CD4-positive, alpha-beta T cell treated with Interleukin-15 for 1 hour (primary cell): ENCODE results near the gene GRPEL2.
"Not testable (repeated sequence)": the region's sequence is repeated elsewhere in the genome, so short reads cannot be mapped to it uniquely, and the experiment has no call there.

ENCODE experiments used
- DNase-seq: peaks from one replicate; pipeline ENCODE4 v3.0.0-alpha.2; 2020

Gene GRPEL2

DNA sequence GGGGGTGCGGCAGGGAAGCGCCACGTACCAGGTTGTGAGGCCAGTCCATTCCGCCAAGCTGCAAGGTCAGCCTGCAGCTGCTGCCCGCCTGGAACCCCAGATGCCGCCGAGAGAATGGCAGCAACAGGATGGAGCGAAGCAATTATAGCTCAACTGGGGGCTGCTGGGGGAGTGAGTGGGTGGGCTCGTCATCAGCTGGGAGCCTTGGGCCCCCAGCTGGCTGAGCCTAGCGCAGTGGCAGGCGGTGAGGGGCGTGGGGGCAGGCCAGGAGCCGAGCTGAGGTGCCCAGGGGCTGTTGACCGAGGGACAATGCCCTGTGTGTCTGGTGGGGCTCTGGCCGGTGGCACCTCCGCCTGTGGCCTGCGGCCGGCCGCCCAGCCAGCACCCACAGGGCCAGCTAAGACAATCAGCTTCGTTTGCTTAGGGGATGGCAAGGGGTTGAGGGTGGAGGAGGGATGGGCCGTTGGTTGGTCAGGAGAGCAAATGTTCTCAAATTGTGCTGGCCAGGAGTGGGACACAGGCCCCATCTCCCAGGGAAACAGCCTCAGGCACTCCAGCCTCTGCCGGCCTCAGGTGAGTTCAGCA is 34.0 kb downstream of the GRPEL2 start, which contains the start of gene IL17B:
Gene IL17B (minus strand): TSS at position 116 of the 585 bp plus-strand sequence. CDS start 67 bp downstream, at position 49.
- no peak for DNase-seq

DNA sequence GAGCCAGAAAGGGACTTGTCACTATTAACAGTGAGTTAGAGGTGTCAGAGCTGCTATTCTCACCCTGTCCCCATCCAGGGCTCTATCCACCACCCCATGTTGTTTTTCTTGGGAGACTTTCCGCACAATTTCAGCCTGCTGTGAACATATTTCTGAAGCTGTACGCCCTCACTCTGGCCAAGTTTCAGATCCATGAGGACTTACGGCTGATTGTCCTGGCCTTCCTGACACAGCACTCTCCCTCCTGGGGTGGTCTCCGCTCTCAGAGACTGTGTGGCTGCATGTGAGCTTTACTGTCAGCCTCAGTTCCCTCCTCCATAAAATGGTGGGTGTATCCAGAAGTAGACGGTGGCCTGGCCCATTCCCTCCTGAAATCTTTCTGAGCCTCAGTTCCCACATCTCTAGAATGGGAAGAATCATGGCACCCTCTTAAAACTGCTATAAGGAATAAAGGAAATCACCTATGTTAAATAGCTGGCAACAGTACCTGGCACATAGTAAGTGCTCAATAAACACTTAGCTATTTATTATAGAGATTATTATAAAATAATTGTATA is 34.6 kb downstream of the GRPEL2 start:
- no peak for DNase-seq

DNA sequence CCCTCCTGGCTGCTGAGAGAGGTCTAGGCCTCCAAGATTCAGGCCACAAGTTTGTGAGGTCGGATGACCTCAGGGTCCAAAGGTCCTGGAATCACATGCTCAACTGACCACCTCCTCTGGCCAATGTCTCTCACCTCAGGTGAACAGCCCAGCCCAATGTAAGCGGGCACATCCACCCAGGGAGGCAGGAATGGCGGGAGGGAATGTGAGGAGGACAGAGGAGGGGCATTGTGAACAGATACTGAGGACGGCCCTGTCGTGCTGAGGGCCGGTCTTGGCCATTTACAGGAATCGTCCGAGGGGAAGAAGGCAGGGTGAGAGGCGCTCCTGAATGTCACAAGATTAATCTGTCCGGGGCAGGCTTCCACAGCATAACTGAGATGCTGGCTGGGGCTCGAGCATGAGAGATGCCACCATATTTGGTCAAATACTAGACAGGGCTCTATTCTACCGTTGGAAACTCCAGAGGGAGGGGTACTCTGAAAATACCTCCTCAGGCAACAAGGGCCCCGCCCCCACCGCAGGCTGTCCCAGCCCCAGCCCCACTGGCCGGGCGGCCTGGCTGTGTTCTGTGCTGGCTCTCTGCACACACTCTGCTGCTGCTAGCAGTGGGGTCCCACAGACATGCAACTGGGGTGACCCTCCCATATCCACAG is 35.3 kb downstream of the GRPEL2 start:
- no peak for DNase-seq

DNA sequence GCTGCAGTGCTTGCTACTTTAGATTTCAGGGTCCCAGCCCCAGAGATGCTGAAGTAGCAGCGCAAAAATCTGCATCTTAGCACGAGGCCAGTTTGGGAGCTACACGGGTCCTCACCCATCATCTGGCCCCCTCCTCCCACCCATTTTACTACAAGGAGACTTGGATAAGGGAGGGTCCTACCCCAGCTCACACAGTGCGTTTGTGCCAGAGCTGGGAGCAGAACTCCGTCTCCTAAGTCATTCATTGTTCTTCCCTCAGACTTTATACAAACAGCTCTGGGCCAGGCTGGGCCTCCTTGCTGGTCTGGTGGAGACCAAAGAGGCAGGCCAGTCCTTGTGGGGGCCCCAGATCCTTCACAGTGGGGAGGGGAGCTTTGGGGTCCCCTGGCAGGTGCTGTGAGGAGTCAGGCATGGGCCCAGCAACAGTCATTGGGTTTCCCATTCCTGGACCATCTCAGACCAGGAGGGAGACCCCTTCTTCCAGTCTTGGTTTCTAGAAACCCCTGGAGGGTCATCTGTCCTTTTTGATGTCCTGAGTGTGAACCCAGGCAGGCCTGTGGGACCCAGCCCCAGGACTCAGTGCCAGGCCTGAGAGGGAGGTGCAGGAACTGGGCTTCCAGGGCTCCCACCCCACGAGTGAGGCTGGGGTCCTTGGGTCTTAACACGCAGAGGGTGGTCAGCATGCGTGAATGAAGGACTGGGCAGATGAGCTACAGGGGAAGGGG is 36.1 kb downstream of the GRPEL2 start:
- no peak for DNase-seq

DNA sequence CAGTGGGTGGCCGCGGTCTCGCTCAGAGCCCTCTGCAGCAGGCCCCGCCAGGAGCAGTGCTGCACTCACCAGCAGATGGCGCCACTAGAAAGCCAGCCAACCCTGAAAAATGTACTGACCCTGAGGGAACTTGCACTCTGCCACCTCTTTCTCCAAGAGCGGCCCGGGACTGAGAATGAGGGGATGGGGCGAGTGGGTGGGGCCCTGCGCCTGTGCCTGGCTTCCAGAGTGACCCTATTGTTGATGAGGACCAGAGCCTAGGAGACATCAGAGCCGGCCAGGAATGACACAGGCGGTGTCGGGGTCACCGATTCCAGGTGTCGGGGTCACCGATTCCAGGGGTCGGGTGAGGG is 36.7 kb downstream of the GRPEL2 start:
- DNase-seq = peak; percentile 60

DNA sequence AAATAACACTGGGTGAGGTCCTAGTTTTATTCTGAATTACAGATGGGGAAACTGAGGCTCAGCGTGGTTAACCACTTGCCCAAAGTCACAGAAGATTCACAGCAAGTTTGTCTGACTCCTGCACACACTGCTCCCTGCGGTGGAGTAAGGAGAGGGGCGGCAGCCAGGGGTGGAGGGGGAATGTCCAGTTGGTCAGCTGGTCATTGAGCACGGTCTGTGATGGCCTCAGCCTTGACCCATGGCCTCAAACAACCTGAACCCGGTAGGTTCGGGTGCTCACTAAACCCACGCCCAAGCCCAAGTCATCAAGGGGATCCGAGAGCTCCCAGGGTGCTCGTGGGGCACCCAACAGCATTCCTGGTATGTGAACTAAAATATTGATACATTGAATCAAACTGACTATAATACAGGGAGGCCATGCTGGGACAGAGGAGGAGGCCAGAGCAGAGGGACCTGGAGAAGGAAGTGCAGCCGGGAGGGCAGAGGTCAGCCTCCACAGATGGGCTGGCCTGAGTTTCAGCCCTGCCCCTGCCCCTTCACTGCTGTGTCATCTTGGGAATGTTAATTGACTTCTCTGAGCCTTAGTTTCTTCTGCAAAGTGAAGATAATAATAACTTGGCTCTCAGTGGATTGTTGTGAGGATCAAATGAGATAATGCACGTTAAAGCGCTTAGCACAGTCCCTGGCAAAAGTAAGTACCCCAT is 37.4 kb downstream of the GRPEL2 start:
- DNase-seq = no peak

DNA sequence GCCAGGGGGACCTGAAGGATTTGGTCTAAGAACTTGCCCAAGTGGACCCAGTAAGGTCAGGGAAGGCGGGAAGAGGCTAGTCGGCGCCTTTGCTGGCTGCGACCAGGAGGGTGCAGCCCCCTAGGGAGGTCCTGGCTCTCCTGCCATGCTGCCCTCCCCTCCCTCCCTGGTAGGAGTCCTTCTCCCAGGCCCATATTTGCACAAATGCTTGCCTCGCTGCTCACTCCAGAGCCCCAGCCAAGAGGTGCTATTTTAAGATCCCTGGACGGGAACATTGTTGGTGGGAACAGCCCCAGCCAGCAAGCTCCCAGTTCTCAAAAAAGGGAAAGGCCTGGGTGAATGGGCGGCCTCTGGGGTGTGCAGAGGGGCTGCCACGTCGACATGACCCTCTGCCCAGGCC is 38.1 kb downstream of the GRPEL2 start:
- DNase-seq = no peak

DNA sequence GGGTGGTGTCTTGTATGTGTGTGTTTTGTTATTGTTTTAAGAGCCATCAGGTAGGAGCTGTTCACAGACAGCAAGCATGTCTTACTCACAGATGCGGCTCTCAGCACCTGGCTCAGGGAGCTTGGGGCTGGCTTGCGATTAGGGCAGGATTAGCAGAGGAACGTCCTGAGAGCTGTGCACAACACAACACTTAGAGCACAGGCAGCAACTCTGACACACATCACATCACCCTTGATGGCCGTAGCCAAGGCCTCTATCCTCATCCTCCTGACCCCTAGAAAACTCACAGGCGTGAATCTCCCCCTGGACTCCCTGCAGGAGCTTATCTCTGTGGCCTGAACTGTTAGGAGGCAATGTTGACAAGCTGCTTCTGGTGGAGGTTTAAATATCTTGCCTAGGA is 40.9 kb downstream of the GRPEL2 start:
- DNase-seq = no peak

DNA sequence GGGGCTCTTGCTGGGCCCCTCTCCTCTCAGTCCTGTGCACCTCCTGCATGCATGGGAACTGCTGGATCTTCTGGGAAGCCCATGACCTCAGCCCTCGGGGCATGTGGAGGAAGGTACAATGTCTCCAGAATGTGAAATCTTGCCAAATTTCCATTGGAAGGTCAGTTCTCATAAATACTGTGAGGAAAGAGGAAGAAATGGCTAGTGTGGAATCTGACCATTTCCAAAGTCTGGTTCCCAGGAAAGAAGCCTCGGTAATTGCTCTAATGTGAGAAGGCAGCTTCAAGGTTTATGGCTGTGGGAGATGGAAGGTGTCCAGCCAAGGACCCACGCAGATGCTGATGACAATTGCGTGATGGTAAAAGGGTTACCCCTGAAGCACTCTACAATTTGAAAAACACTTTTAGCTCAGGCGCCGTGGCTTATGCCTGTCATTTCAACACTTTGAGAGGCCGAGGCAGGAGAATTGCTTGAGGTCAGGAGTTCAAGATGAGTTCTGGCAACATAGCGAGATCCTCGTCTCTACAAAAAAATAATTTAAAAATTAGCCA is 41.9 kb downstream of the GRPEL2 start:
- no peak for DNase-seq

DNA sequence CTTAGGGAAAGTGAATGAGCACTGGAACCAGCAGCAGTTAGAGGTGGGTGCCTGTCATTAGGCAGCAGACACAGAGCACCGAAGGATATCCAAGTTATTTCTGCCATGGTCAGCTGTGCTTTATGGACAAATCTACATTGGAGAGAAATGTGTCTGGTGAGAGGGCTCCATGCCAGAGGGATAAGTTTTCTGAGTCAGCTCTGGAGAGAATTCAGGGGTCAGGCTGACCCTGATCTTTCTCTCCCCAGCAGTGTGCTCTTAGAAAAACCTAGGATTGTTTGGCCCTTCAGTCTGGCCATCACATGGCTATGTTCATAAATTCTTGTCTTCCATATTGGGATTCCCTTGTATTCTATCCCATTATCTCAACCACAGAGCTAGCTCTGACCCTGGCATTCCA is 42.7 kb downstream of the GRPEL2 start:
- no peak for DNase-seq

DNA sequence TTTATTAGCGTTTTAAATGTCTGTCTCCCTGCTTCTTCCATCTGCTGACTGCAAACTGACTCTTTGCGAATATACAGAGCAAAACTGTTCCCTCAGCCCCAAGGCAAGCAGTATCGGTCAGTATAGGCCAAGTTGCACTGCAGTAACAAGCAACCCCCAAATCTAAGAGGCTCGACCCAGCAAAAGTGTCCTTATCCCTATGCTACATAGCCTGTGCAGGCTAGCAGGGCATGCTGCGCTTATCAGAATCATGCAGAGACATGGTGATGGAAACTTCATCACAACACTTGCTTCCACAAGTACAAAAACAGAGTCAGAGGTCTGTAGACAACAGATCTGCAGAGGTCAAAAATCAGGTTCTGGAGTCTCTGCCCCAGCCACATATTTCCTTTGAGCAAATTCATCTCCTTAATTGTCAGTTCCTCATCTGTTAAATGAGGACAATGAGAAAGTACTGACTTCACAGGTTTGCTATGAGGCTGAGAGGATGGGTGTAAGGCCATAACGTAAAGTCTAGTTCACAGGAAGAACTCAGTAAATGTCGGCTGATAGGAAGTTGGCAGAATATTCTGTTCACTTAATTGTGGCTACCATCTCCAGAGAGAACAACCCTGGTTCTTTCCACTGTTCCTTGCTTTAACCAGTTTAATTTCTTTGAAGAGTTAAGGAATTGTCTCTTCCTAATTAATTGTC is 43.3 kb downstream of the GRPEL2 start:
- DNase-seq = no peak

DNA sequence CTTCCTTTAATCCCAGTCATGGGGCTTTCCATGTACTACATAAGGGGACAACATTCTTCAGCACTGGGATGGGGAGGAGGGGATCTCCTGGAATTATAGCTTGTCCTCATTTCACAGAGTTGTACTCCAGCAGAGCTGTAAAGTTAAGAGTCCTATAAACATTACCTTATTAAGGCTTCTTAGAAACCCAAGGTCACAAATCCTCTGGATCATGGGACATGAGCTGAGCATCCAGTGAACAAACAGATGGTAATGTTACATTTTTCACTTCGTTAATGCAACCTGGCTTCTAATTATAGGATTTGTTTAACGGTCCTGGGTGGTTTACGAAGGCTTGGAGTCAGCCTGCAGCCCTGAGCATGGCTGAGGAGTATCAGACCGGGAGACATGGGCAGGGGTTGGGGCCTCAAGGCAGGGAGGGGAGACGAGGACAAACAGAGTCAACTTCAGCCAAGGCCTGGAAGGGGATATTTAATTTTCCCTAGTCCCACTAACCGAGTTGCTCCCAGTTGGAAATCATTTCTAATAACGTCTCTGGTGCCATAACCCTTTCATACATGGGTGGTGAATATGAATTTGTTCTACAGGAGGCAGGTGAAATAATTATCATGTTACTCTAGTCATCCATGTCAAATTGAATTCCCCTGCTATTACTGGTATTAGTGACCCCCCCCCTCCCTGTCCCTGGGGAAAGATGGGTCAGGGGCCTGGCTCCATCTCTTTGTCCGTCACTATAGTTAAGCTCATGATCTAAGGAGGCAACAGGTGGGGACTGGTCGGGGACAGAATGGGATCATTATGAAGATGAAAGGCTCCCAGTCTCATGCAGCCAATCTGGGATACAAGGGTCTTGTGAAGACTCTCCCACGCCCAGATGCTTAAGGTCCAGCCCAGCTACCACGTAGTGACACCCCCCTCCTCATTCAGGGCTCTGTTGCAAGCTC is 44.5 kb downstream of the GRPEL2 start:
- no peak for DNase-seq

DNA sequence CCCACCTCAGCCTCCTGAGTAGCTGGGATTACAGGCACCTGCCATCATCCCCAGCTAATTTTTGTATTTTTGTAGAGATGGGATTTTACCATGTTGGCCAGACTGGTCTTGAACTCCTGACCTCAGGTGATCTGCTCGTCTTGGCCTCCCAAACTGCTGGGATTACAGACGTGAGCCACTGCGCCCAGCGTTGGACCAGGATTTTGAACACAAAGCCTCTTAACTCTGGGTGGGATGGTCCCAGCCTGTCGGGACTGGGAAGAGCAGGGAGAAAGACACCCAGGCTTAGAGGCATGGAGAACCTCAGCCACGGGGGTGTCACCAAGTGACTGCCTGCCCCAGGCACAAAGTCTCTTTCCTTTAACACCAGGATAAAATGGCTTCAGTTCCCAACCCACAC is 45.8 kb downstream of the GRPEL2 start:
- not testable (repeated sequence) for DNase-seq

DNA sequence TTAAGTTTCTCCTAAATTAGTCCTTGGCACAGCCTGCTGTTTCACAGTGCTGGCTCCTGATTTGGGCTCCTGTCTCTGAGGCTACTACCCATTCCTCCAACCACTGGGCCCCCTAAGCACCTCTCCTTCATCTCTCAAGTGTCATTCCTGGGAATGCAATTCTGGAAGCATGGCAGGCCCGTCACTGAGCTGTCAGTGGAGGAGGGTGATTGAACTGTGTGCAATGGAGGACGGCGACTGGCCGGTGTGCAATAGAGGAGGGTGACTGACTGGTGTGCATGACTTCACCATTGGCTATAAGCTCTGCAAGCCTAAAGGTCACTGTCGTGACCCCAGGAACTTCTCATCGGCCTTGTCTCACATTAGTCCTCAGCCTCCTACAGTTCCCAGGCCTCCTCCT is 46.2 kb downstream of the GRPEL2 start:
- DNase-seq = no peak

DNA sequence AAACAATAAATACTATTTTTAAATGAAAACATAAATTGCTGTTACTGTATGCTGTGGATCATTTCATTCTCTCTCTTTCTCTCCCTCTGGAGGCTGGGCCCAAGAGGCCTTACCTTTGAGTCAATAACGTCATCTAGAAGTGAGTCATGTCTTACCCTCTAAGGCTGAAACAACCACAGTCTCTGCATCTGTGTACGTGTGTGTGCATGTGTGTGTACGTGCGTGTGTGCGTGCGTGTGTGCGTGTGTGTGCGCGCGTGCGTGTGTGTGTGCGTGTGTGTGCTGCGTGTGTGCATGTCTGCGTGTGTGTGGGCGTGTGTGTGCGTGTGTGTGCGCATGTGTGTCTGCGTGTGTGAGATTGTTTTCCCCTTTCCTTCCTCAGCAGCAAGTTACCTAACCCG is 47.4 kb downstream of the GRPEL2 start:
- DNase-seq = no peak

DNA sequence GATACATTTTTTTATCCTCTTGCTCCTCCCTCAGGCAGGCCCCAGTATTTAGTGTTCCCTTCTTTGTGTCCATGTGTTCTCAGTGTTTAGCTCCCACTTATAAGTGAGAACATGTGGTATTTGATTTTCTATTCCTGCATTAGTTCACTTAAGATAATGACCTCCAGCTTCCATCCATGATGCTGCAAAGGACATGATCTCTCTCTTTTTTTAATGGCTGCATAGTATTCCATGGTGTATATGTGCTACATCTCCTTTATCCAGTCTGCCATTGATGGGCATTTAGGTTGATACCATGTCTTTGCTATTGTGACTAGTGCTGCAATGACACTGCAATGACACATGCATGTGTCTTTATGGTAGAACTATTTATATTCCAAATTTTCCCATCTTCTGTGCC is 49.7 kb downstream of the GRPEL2 start:
- not testable (repeated sequence) for DNase-seq

DNA sequence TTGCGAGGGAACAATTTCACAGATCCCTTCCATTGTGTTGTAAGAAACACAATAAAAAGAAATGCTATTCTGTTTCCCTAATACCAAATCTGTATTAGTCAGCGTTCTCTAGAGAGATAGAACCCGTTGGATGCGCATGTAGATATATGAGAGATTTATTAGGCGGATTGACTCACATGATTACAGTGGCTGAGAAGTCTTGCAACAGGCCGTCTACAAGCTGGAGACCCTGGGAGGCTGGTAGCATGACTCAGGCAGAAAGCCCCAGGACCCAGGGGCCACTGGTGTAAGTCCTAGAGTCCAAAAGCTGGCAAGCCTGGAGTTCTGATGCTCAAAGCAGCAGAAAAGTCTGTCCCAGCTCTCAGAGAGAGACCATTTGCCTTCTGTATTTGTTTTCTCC is 52.2 kb downstream of the GRPEL2 start:
- DNase-seq = no peak

DNA sequence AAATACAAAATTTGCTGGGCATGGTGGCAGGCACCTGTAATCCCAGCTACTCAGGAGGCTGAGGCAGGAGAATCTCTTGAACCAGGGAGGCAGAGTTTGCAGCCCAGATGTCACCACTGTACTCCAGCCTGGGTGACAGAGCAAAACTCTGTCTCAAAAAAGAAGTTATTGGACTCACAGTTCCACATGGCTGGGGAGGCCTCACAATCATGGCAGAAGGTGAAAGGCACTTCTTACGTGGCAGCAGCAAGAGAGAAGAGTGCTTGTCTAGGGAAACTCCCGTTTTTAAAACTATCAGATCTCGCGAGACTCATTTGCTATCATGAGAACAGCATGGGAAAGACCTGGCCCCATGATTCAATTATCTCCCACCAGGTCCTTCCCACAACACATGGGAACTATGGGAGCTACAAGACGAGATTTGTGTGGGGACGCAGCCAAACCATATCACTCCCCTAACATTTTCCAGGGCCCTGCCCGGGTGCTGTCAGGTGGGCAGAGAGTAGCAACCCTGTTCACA is 53.5 kb downstream of the GRPEL2 start:
- DNase-seq = not testable (repeated sequence)

DNA sequence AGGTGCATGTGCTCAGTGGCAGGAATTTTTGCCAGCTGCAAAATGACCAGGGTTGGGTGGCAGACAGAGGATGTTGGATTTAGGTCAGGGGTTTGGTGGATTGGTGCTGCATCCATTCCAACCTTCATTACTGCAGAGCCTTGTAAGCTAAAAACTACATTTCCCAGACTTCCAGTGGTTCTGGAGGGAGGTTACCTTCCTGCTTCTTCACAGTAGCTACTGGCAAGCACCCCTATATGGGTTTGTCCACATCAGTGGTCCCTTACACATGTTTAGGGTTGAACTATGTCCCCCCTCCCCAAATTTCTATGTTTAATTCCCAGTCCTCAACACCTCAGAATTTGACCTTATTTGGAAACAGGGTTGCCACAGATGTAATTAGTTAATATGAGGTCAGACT is 54.5 kb downstream of the GRPEL2 start:
- no peak for DNase-seq

DNA sequence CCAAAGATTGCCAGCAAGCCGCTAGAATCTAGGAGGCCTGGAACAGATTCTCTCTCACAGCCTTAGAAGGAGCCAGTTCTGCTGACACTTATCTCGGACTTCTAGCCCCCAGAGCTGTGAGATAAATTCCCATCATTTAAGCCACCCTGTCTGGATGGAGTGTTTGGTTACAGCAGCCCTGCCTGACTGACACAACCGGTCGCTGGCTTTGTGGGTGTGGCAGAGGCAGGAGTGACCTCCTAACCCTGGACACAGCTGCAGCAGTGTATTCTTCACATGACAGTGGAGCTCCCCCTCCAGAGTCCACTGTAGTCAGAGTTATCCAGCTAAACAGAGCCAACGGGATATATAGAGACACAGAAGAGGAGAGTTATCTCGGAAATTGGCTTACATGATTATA is 55.0 kb downstream of the GRPEL2 start:
- DNase-seq = no peak

DNA sequence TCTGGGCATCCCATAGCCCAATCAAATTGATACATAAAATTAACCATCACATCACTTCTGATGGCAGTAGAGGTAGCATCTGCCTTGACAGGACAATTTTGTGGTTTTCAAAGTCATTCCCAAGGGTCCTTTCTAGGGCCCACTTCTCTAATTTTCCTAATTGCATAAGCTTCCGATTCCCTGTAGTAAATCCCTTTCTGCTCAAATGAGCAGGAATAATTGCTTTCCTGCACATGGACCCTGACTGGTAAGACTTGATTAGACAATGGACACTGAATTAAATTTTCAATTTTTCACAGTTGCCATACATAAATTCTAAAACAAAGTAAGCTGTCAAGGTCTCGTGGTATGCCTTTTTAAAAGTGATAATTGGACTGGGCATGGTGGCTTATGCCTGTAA is 55.8 kb downstream of the GRPEL2 start:
- DNase-seq = no peak
